ENCODE results near the gene SCN4A.

Gene SCN4A

GRCh38 chr17:63940584-63940983, 32.1 kb downstream of the SCN4A start:
- Histone ChIP-seq H3K27me3 (ENCODE audit: insufficient read depth, poor library complexity, severe bottlenecking) (no peaks in the 10 kb centered on the region), H3K27ac (ENCODE audit: poor library complexity, severe bottlenecking) (no peak overlapping the region), H3K36me3 (ENCODE audit: low read depth) (no peaks in the 10 kb centered on the region), H3K4me3 (ENCODE audit: severe bottlenecking) (no peak overlapping the region), H3K4me1 (ENCODE audit: insufficient read depth, poor library complexity, severe bottlenecking) (no peaks in the 10 kb centered on the region), H3K9me3 (ENCODE audit: severe bottlenecking) (no peaks in the 10 kb centered on the region)
- no peak for ATAC-seq (ENCODE audit: low read depth)
- no peak for DNase-seq (ENCODE audit: low spot score)
- no peak for TF ChIP-seq CTCF (IDR thresholded peaks at IDR 0.05; ENCODE audit: poor library complexity, severe bottlenecking)

- Histone ChIP-seq H3K4me1 (ENCODE audit: insufficient read depth, poor library complexity, severe bottlenecking) (no peaks in the 10 kb centered on the region), H3K4me3 (ENCODE audit: severe bottlenecking) (no peak overlapping the region), H3K36me3 (ENCODE audit: low read depth) (no peaks in the 10 kb centered on the region), H3K27me3 (ENCODE audit: insufficient read depth, poor library complexity, severe bottlenecking) (no peaks in the 10 kb centered on the region), H3K27ac (ENCODE audit: poor library complexity, severe bottlenecking) (no peak overlapping the region), H3K9me3 (ENCODE audit: severe bottlenecking) (no peaks in the 10 kb centered on the region)
- TF ChIP-seq CTCF (IDR thresholded peaks at IDR 0.05; ENCODE audit: poor library complexity, severe bottlenecking) = no peak
- DNase-seq (ENCODE audit: low spot score) (no peak), ATAC-seq (ENCODE audit: low read depth) (no peak)
Measured at GRCh38 chr17:63939884-63940283, 32.8 kb downstream of the SCN4A start.

- no peak overlapping the region for H3K27ac ChIP-seq (ENCODE audit: poor library complexity, severe bottlenecking)
- no peak overlapping the region for H3K4me3 ChIP-seq (ENCODE audit: severe bottlenecking)
- no peaks in the 10 kb centered on the region for H3K9me3 ChIP-seq (ENCODE audit: severe bottlenecking)
- no peak for DNase-seq (ENCODE audit: low spot score)
- H3K27me3 ChIP-seq (ENCODE audit: insufficient read depth, poor library complexity, severe bottlenecking) = no peaks in the 10 kb centered on the region
- TF ChIP-seq CTCF (IDR thresholded peaks at IDR 0.05; ENCODE audit: poor library complexity, severe bottlenecking) = no peak
- no peaks in the 10 kb centered on the region for H3K36me3 ChIP-seq (ENCODE audit: low read depth)
- no peaks in the 10 kb centered on the region for H3K4me1 ChIP-seq (ENCODE audit: insufficient read depth, poor library complexity, severe bottlenecking)
- 0 out of 3 replicates have a peak, but pooled peaks have one; percentile 10 for ATAC-seq (ENCODE audit: low read depth)
Measured at GRCh38 chr17:63939401-63939800, 33.3 kb downstream of the SCN4A start.

GRCh38 chr17:63937920-63938319, 34.8 kb downstream of the SCN4A start:
- no peak for ATAC-seq (ENCODE audit: low read depth)
- no peaks in the 10 kb centered on the region for H3K4me1 ChIP-seq (ENCODE audit: insufficient read depth, poor library complexity, severe bottlenecking)
- no peak for DNase-seq (ENCODE audit: low spot score)
- TF ChIP-seq CTCF (IDR thresholded peaks at IDR 0.05; ENCODE audit: poor library complexity, severe bottlenecking) = no peak
- no peaks in the 10 kb centered on the region for H3K27me3 ChIP-seq (ENCODE audit: insufficient read depth, poor library complexity, severe bottlenecking)
- no peak overlapping the region for H3K27ac ChIP-seq (ENCODE audit: poor library complexity, severe bottlenecking)
- H3K9me3 ChIP-seq (ENCODE audit: severe bottlenecking) = no peaks in the 10 kb centered on the region
- no peaks in the 10 kb centered on the region for H3K36me3 ChIP-seq (ENCODE audit: low read depth)
- H3K4me3 ChIP-seq (ENCODE audit: severe bottlenecking) = no peak overlapping the region

- DNase-seq (ENCODE audit: low spot score) = no peak
- H3K4me1 ChIP-seq (ENCODE audit: insufficient read depth, poor library complexity, severe bottlenecking) = no peaks in the 10 kb centered on the region
- H3K36me3 ChIP-seq (ENCODE audit: low read depth) = no peaks in the 10 kb centered on the region
- H3K27ac ChIP-seq (ENCODE audit: poor library complexity, severe bottlenecking) = no peak overlapping the region
- H3K9me3 ChIP-seq (ENCODE audit: severe bottlenecking) = no peaks in the 10 kb centered on the region
- H3K27me3 ChIP-seq (ENCODE audit: insufficient read depth, poor library complexity, severe bottlenecking) = no peaks in the 10 kb centered on the region
- TF ChIP-seq CTCF (IDR thresholded peaks at IDR 0.05; ENCODE audit: poor library complexity, severe bottlenecking) = no peak
- no peak for ATAC-seq (ENCODE audit: low read depth)
- H3K4me3 ChIP-seq (ENCODE audit: severe bottlenecking) = no peak overlapping the region
Measured at GRCh38 chr17:63937319-63937718, 35.4 kb downstream of the SCN4A start.

Measured in RWPE2 (cell line).